Fibroblast of lung (primary cell): ENCODE data around the gene RAB6A. TPM values are rescaled to one million over a fixed set of nuclear protein-coding genes. Genes with fewer than 3 reads are reported as not detected.

Experiments used
- DNase-seq, 2 donors: peaks; one replicate each; pipeline versions ENCODE4 v3.0.0 to v3.0.0-alpha.2; 2010; ENCODE audit warnings: low read depth in 2 of 2
- H2AFZ ChIP-seq: 2 replicates; pipeline ENCODE4 v1.5.1; 2012; ENCODE audit warnings: low read length, control low read depth, inconsistent platforms
- H3K27ac ChIP-seq: 2 replicates; pipeline ENCODE4 v1.5.1; 2011; ENCODE audit warnings: low read length, control low read depth; ENCODE audit not compliant: insufficient read depth
- H3K27me3 ChIP-seq: 2 replicates; pipeline ENCODE4 v1.5.1; 2011; ENCODE audit warnings: mild to moderate bottlenecking, low read length; ENCODE audit not compliant: control insufficient read depth, insufficient read depth
- H3K36me3 ChIP-seq: 2 replicates; pipeline ENCODE4 v1.5.1; 2011; ENCODE audit warnings: low read length; ENCODE audit not compliant: control insufficient read depth, insufficient read depth
- H3K4me1 ChIP-seq: 2 replicates; pipeline ENCODE4 v1.5.1; 2011; ENCODE audit warnings: low read length; ENCODE audit not compliant: control insufficient read depth, insufficient read depth; ENCODE audit errors: extremely low read depth
- H3K4me2 ChIP-seq: 2 replicates; pipeline ENCODE4 v1.5.1; 2011; ENCODE audit warnings: low read length, control low read depth; ENCODE audit not compliant: insufficient read depth; ENCODE audit errors: extremely low read depth
- H3K4me3 ChIP-seq, 4 experiments: fragments of 200-600 bp in 1 of 4; sonication (generic) in 1 of 4; replicated peaks in 1 of 4; 2 replicates each; pipeline ENCODE4 v1.5.1; 2011 to 2016; ENCODE audit warnings: low read length in 4 of 4, low read depth in 3 of 4, mild to moderate bottlenecking in 3 of 4, control low read depth in 2 of 4, inconsistent platforms in 1 of 4, mixed read lengths in 1 of 4; ENCODE audit not compliant: insufficient read depth in 1 of 4; ENCODE audit errors: control extremely low read depth in 1 of 4
- H3K79me2 ChIP-seq: 2 replicates; pipeline ENCODE4 v1.5.1; 2012; ENCODE audit warnings: mild to moderate bottlenecking, low read length, inconsistent platforms; ENCODE audit not compliant: control insufficient read depth, insufficient read depth
- H3K9ac ChIP-seq: 2 replicates; pipeline ENCODE4 v1.5.1; 2011; ENCODE audit warnings: mild to moderate bottlenecking, low read length, control low read depth; ENCODE audit not compliant: insufficient read depth
- H3K9me3 ChIP-seq: 2 replicates; pipeline ENCODE4 v1.5.1; 2012; ENCODE audit warnings: low read depth, low read length; ENCODE audit not compliant: control insufficient read depth, insufficient read depth
- H4K20me1 ChIP-seq: 2 replicates; pipeline ENCODE4 v1.5.1; 2011; ENCODE audit warnings: low read length; ENCODE audit not compliant: control insufficient read depth, insufficient read depth; ENCODE audit errors: extremely low read depth
- EZH2 ChIP-seq: IDR thresholded peaks from 2 replicates; pipeline ENCODE4 v1.5.1; 2012; ENCODE audit warnings: low read length, control low read depth, mild to moderate bottlenecking; ENCODE audit errors: missing control alignments
- polyA plus RNA-seq, 2 donors: library from polyadenylated mRNA; depleted of rRNA in 1 of 2; stranded (reverse) in 1 of 2; unstranded in 1 of 2; fragments of >200 nt; gene quantifications; 2 replicates each; pipeline ENCODE4 v1.2.1, GENCODE V29; 2011 to 2012; ENCODE audit warnings: missing spikeins in 1 of 2
- total RNA-seq: library from RNA; depleted of rRNA; stranded (reverse); fragments of >200 nt; gene quantifications from 2 replicates; pipeline ENCODE4 v1.2.1, GENCODE V29; 2014
- TF ChIP-seq, protein P1 (sequence below), 2 donors: IDR thresholded peaks in 1 of 2; conservative IDR thresholded peaks in 1 of 2; 1 replicate in 1 of 2; 2 replicates in 1 of 2; pipeline ENCODE4 v1.5.1; 2011 to 2012; ENCODE audit warnings: low read length in 2 of 2, control low read depth in 1 of 2, inconsistent platforms in 1 of 2, low read depth in 1 of 2, mild to moderate bottlenecking in 1 of 2

RAB6A gene
- total and polyA plus RNA-seq, 2 donors (not counting 1 experiment from before 2014, with no cell fraction given) = 103 to 255 TPM

DNA sequence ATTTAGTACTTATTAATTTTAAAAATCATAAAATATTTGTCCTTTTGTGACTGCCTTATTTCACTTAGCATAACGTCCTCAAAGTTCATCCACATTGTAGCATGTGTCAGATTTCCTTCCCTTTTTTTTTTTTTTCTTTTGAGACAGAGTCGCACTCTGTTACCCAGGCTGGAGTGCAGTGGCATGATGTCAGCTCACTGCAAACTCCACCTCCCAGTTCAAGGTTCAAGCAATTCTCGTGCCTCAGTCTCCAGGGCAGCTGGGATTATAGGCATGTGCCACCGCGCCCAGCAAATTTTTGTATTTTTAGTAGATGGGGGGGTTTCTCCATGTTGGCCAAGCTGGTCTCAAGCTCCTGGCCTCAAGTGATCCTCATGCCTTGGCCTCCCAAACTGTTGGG lies 10.6 kb downstream of the RAB6A start:
- H3K27me3 ChIP-seq = no peaks in the 10 kb centered on the region
- H3K4me3 ChIP-seq = no peak overlapping the region
- no peak overlapping the region for H3K27ac ChIP-seq
- no peak overlapping the region for H2AFZ ChIP-seq
- H3K36me3 ChIP-seq = no peaks in the 10 kb centered on the region
- no peak overlapping the region for H3K4me2 ChIP-seq
- H4K20me1 ChIP-seq = no peaks in the 10 kb centered on the region
- no peaks in the 10 kb centered on the region for H3K4me1 ChIP-seq
- H3K79me2 ChIP-seq = peaks cover 92% of the 10 kb centered on the region
- H3K9me3 ChIP-seq = no peaks in the 10 kb centered on the region
- DNase-seq = no peak
- TF ChIP-seq, protein P1, sequence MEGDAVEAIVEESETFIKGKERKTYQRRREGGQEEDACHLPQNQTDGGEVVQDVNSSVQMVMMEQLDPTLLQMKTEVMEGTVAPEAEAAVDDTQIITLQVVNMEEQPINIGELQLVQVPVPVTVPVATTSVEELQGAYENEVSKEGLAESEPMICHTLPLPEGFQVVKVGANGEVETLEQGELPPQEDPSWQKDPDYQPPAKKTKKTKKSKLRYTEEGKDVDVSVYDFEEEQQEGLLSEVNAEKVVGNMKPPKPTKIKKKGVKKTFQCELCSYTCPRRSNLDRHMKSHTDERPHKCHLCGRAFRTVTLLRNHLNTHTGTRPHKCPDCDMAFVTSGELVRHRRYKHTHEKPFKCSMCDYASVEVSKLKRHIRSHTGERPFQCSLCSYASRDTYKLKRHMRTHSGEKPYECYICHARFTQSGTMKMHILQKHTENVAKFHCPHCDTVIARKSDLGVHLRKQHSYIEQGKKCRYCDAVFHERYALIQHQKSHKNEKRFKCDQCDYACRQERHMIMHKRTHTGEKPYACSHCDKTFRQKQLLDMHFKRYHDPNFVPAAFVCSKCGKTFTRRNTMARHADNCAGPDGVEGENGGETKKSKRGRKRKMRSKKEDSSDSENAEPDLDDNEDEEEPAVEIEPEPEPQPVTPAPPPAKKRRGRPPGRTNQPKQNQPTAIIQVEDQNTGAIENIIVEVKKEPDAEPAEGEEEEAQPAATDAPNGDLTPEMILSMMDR (conservative IDR thresholded peaks at IDR 0.05 in 1 of 2, IDR thresholded peaks at IDR 0.05 in 1 of 2; ENCODE audit: low read depth in 1 of 2, low read length in 2 of 2) = no peak
- no peak for TF ChIP-seq EZH2
- H3K9ac ChIP-seq = no peak overlapping the region

GRCh38 chr11:73749118-73749517 lies 11.8 kb downstream of the RAB6A start:
- Histone ChIP-seq H3K27me3 (no peaks in the 10 kb centered on the region), H3K9me3 (no peaks in the 10 kb centered on the region), H2AFZ (no peak overlapping the region), H3K4me3 (no peak overlapping the region), H4K20me1 (peaks cover 2% of the 10 kb centered on the region), H3K36me3 (no peaks in the 10 kb centered on the region), H3K79me2 (peaks cover 89% of the 10 kb centered on the region), H3K4me1 (no peaks in the 10 kb centered on the region), H3K27ac (no peak overlapping the region), H3K9ac (no peak overlapping the region), H3K4me2 (no peak overlapping the region)
- TF ChIP-seq, protein P1 (conservative IDR thresholded peaks at IDR 0.05 in 1 of 2, IDR thresholded peaks at IDR 0.05 in 1 of 2; ENCODE audit: low read depth in 1 of 2, low read length in 2 of 2) = no peak
- no peak for TF ChIP-seq EZH2
- no peak for DNase-seq

DNA sequence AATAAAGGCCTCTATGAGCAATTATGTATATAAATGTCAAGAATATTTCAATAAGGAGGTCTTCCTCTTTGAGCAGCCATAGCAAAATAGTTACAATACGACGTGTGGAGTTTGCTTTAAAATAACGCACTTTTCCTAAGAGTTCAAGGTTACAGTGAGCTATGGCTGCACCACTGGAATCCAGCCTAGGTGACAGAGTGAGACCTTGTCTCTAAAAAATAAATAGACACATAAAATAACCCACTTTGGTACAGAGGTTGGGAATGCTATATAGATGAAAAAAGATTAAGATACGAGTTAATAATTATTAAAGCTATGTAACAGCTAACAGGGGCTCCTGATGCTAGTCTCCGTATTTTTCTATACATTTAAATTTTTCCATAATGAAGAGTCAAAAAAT lies 12.6 kb downstream of the RAB6A start:
- peaks cover 2% of the 10 kb centered on the region for H4K20me1 ChIP-seq
- H3K36me3 ChIP-seq = no peaks in the 10 kb centered on the region
- DNase-seq = no peak
- peaks cover 88% of the 10 kb centered on the region for H3K79me2 ChIP-seq
- H3K4me2 ChIP-seq = no peak overlapping the region
- H2AFZ ChIP-seq = no peak overlapping the region
- no peak overlapping the region for H3K27ac ChIP-seq
- H3K27me3 ChIP-seq = no peaks in the 10 kb centered on the region
- no peak for TF ChIP-seq EZH2
- TF ChIP-seq, protein P1 (conservative IDR thresholded peaks at IDR 0.05 in 1 of 2, IDR thresholded peaks at IDR 0.05 in 1 of 2; ENCODE audit: low read depth in 1 of 2, low read length in 2 of 2) = no peak
- H3K9ac ChIP-seq = no peak overlapping the region
- H3K4me1 ChIP-seq = no peaks in the 10 kb centered on the region
- no peaks in the 10 kb centered on the region for H3K9me3 ChIP-seq
- H3K4me3 ChIP-seq = no peak overlapping the region
